Fibroblast of villous mesenchyme (primary cell): ENCODE measurements around the gene CLDN16. TPM values are rescaled to one million over a fixed set of nuclear protein-coding genes. Genes with fewer than 3 reads are reported as not detected.

ENCODE experiments used
- DNase-seq: peaks from one replicate; pipeline ENCODE4 v3.0.0-alpha.2; 2010; ENCODE audit warnings: low read depth
- H3K4me3 ChIP-seq: 2 replicates; pipeline ENCODE4 v1.5.1; 2011; ENCODE audit warnings: low read depth, mild to moderate bottlenecking, low read length
- total RNA-seq: library from RNA; depleted of rRNA; stranded (reverse); fragments of >200 nt; gene quantifications from 2 replicates; pipeline ENCODE4 v1.2.3, GENCODE V29; 2012
- TF ChIP-seq, protein P1 (sequence below): IDR thresholded peaks from 2 replicates; pipeline ENCODE4 v1.5.1; 2012; ENCODE audit warnings: low read depth, mild to moderate bottlenecking, low read length; ENCODE audit not compliant: insufficient read depth

The CLDN16 gene
- total RNA-seq, 1 donor, result 0.43 TPM

DNA sequence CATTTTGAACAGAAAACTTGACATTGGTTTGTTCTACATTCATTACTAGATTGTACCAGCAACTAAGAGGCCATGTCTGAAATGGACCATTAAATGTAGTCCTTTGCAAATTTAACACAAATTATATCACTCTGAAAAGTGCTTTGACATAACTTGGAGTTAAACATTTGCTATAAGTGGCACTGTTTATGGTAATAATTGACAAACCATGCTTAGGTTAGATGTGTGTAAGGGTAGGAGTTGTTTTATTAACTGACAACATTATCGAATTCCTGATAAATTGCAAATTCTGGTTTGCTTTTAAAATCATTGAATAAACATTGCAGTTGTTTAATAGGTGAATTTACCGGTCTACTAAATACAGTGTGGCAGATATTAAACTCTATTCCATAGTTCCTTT is 67.9 kb downstream of the CLDN16 start:
- no peak for DNase-seq
- TF ChIP-seq, protein P1, sequence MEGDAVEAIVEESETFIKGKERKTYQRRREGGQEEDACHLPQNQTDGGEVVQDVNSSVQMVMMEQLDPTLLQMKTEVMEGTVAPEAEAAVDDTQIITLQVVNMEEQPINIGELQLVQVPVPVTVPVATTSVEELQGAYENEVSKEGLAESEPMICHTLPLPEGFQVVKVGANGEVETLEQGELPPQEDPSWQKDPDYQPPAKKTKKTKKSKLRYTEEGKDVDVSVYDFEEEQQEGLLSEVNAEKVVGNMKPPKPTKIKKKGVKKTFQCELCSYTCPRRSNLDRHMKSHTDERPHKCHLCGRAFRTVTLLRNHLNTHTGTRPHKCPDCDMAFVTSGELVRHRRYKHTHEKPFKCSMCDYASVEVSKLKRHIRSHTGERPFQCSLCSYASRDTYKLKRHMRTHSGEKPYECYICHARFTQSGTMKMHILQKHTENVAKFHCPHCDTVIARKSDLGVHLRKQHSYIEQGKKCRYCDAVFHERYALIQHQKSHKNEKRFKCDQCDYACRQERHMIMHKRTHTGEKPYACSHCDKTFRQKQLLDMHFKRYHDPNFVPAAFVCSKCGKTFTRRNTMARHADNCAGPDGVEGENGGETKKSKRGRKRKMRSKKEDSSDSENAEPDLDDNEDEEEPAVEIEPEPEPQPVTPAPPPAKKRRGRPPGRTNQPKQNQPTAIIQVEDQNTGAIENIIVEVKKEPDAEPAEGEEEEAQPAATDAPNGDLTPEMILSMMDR, result no peak
- no peak overlapping the region for H3K4me3 ChIP-seq

GRCh38 chr3:190456770-190457169 is 68.8 kb downstream of the CLDN16 start:
- DNase-seq, result no peak
- TF ChIP-seq, protein P1, result no peak
- no peak overlapping the region for H3K4me3 ChIP-seq

DNA sequence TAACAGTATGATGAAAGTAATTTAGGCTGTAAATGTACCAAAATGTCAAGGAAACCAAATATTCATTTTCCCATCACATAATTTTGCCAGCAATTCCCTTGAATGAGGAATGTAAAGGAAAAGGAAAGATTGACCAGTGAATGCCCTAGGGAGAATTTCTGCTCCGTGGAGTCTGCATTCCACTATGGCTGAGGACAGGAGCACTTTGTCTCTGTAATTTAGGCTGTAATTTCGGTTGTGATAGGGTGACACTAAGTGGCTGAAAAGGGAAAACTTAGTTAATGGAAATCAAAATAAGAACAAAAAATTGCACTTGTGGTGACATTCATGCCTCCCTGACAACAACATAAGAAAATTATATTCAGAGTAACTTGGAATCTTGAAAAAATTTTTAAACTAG is 70.1 kb downstream of the CLDN16 start:
- DNase-seq, result no peak
- no peak overlapping the region for H3K4me3 ChIP-seq
- TF ChIP-seq, protein P1, result no peak

Other genes starting within 250 kb of the CLDN16 start
- 3.5 and 14.2 TPM in 2 replicates for gene CLDN1, start 65.7 kb upstream of the CLDN16 start, total RNA-seq
- not detected in 2 replicates for gene TMEM207, start 61.7 kb downstream of the CLDN16 start, total RNA-seq
- gene IL1RAP, start 125.9 kb downstream of the CLDN16 start, total RNA-seq, result 13.2 and 28.1 TPM in 2 replicates